GM12878 (cell line): ENCODE results near the gene UST. TPM values are rescaled to one million over a fixed set of nuclear protein-coding genes. Genes with fewer than 3 reads are reported as not detected.

ENCODE experiments used
- ATAC-seq: fragments of 200-7000 bp; cut with Tn5 transposase; 3 replicates; pipeline ENCODE4 v1.9.1; 2020; ENCODE audit warnings: mild to moderate bottlenecking, moderate library complexity
- BruUV-seq: library from RNA; stranded (reverse); fragments of 400-500 nt; replicated peaks from 2 replicates; lab custom pipeline; 2021; lab: Mats Ljungman, UMichigan
- CTCF ChIA-PET: fragments of 300-600 bp; sonication (Branson Sonifier 250); formaldehyde crosslinking; extraction: SDS; loops from one replicate; lab custom pipeline; 2021; ENCODE audit warnings: inconsistent platforms; lab: Yijun Ruan, JAX
- POLR2A ChIA-PET: fragments of 350-600 bp; formaldehyde crosslinking; extraction: SDS; loops from one replicate; lab custom pipeline; 2021; ENCODE audit warnings: inconsistent platforms; lab: Charles Lee
- RAD21 ChIA-PET: fragments of 300-600 bp; sonication (Branson Sonifier 250); formaldehyde crosslinking; loops from one replicate; lab custom pipeline; 2023; ENCODE audit warnings: antibody characterized with exemption; ENCODE audit not compliant: unreplicated experiment; lab: Charles Lee
- SMC1A ChIA-PET: fragments of 300-600 bp; sonication (Branson Sonifier 250); formaldehyde crosslinking; loops from one replicate; lab custom pipeline; 2023; ENCODE audit not compliant: unreplicated experiment, uncharacterized antibody; lab: Charles Lee
- DNase-seq: peaks from one replicate; pipeline ENCODE4 v3.0.0-alpha.2; 2011; ENCODE audit warnings: low read depth, low spot score
- FAIRE-seq: peaks from 3 replicates; lab custom pipeline; 2011; peaks lifted over from hg19 to GRCh38; lab: Jason Lieb, UNC
- H2AFZ ChIP-seq: 2 replicates; pipeline ENCODE4 v1.6.0; 2011; ENCODE audit warnings: low read depth, low read length, control low read depth; ENCODE audit not compliant: control insufficient read depth
- H3K27ac ChIP-seq: 2 replicates; pipeline ENCODE4 v1.5.1; 2011; ENCODE audit warnings: control low read depth; ENCODE audit not compliant: control insufficient read depth, insufficient read depth
- H3K27me3 ChIP-seq, 2 experiments: replicated peaks in 1 of 2; 2 replicates each; pipeline versions ENCODE4 v1.6.0 to v1.6.1; 2011; ENCODE audit warnings: low read length in 1 of 2; ENCODE audit not compliant: control insufficient read depth in 2 of 2, insufficient read depth in 2 of 2
- H3K36me3 ChIP-seq, 2 experiments: 2 replicates each; pipeline ENCODE4 v1.5.1; 2011; ENCODE audit warnings: low read length in 1 of 2; ENCODE audit not compliant: control insufficient read depth in 2 of 2, insufficient read depth in 2 of 2
- H3K4me1 ChIP-seq: 2 replicates; pipeline ENCODE4 v1.6.1; 2011; ENCODE audit warnings: mild to moderate bottlenecking, low read length, moderate library complexity, mixed read lengths; ENCODE audit not compliant: control insufficient read depth, insufficient read depth
- H3K4me2 ChIP-seq: 2 replicates; pipeline ENCODE4 v1.6.0; 2011; ENCODE audit warnings: control low read depth; ENCODE audit not compliant: control insufficient read depth, insufficient read depth
- H3K4me3 ChIP-seq: fragments of 200-600 bp; sonication (generic); 2 replicates; pipeline ENCODE4 v1.5.1; 2016
- H3K79me2 ChIP-seq: 2 replicates; pipeline ENCODE4 v1.6.0; 2011; ENCODE audit warnings: low read length; ENCODE audit not compliant: control insufficient read depth, insufficient read depth
- H3K9ac ChIP-seq: 2 replicates; pipeline ENCODE4 v1.8.0; 2011; ENCODE audit warnings: low read length, control low read depth, mixed read lengths; ENCODE audit not compliant: control insufficient read depth, insufficient read depth
- H3K9me3 ChIP-seq: replicated peaks from 3 replicates; pipeline ENCODE4 v1.5.1; 2011; ENCODE audit warnings: mild to moderate bottlenecking, low read length; ENCODE audit not compliant: control insufficient read depth, insufficient read depth
- H4K20me1 ChIP-seq: 2 replicates; pipeline ENCODE4 v1.6.0; 2011; ENCODE audit not compliant: control insufficient read depth, insufficient read depth
- BCL11A ChIP-seq: IDR thresholded peaks from 2 replicates; pipeline ENCODE4 v1.6.1; 2011; ENCODE audit warnings: low read depth, low read length
- NBN ChIP-seq: fragments of 450-650 bp; IDR thresholded peaks from 2 replicates; pipeline ENCODE4 v1.6.1; 2016
- RB1 ChIP-seq: fragments of 450-650 bp; formaldehyde crosslinking; IDR thresholded peaks from 2 replicates; pipeline ENCODE4 v1.6.1; 2017; ENCODE audit warnings: mild to moderate bottlenecking, borderline replicate concordance
- SIN3A ChIP-seq: IDR thresholded peaks from 2 replicates; pipeline ENCODE4 v1.6.1; 2012; ENCODE audit warnings: low read depth, low read length, improper control_type of control experiment
- STAT1 ChIP-seq: fragments of 450-650 bp; conservative IDR thresholded peaks from 2 replicates; pipeline ENCODE4 v1.6.1; 2014; ENCODE audit warnings: antibody characterized with exemption, mild to moderate bottlenecking
- TCF3 ChIP-seq: IDR thresholded peaks from 2 replicates; pipeline ENCODE4 v1.6.1; 2012; ENCODE audit warnings: low read depth, mild to moderate bottlenecking, low read length, borderline replicate concordance; ENCODE audit not compliant: insufficient read depth
- WGBS: methylation state at CpG from one replicate; pipeline ENCODE4 v1.1.6; 2016; ENCODE audit warnings: low lambda C conversion rate; ENCODE audit not compliant: insufficient replicate concordance, insufficient coverage; ENCODE audit errors: missing lambda C conversion rate; 5-methylcytosine and 5-hydroxymethylcytosine counted together
- in situ Hi-C: fragments of 300-500 bp; cut with MboI; formaldehyde crosslinking; loops from 9 replicates; pipeline ENCODE4 v1.14.3; 2018; ENCODE audit warnings: mixed read lengths
- intact Hi-C: fragments of 100-400 bp; cut with micrococcal nuclease; formaldehyde crosslinking; loops from one replicate; pipeline ENCODE4 v1.14.2; 2022; ENCODE audit not compliant: unreplicated experiment
- polyA plus RNA-seq, 11 experiments: library from polyadenylated mRNA; depleted of rRNA in 4 of 11; unstranded in 6 of 11; stranded (reverse) in 5 of 11; fragments of >200 nt; fragmentation: Nextera tagmentation in 4 of 11; fragmentation: Illumina TruSeq in 1 of 11; extraction: Ambion mirVana in 4 of 11; extraction: Trizol in 1 of 11; gene quantifications; 1 replicate in 1 of 11; 2 replicates in 10 of 11; pipeline versions ENCODE4 v1.2.1 to v1.2.3, GENCODE V29; 2011 to 2016; ENCODE audit warnings: inconsistent platforms in 2 of 11, missing spikeins in 2 of 11, low read depth in 1 of 11
- total RNA-seq, 4 experiments: library from RNA; depleted of rRNA in 3 of 4; stranded (reverse); fragments of >200 nt in 3 of 4; fragmentation: Illumina TruSeq in 1 of 4; extraction: Trizol in 1 of 4; gene quantifications; 2 replicates each; pipeline versions ENCODE4 v1.2.1 to v1.2.3, GENCODE V29; 2013 to 2021
- TF ChIP-seq, protein P1 (sequence below): fragments of 150-350 bp; IDR thresholded peaks from 2 replicates; pipeline ENCODE4 v1.6.1; 2016; ENCODE audit warnings: low read depth, low read length
- TF ChIP-seq, protein P2 (sequence below): IDR thresholded peaks from 2 replicates; pipeline ENCODE4 v1.6.1; 2011; ENCODE audit warnings: borderline replicate concordance, low read depth, mild to moderate bottlenecking, moderate library complexity, mixed read lengths, low read length; ENCODE audit not compliant: insufficient read depth; ENCODE audit errors: extremely low read length
- TF ChIP-seq, protein P3 (sequence below): fragments of 450-650 bp; IDR thresholded peaks from 2 replicates; pipeline ENCODE4 v1.6.1; 2017; ENCODE audit warnings: mild to moderate bottlenecking, moderate library complexity

UST gene
- total and polyA plus RNA-seq, 10 of the 15 experiments (the other 5 are each of a cell fraction or from before 2014, with no cell fraction given): 0.74 to 43.3 (median 2.2) TPM

DNA sequence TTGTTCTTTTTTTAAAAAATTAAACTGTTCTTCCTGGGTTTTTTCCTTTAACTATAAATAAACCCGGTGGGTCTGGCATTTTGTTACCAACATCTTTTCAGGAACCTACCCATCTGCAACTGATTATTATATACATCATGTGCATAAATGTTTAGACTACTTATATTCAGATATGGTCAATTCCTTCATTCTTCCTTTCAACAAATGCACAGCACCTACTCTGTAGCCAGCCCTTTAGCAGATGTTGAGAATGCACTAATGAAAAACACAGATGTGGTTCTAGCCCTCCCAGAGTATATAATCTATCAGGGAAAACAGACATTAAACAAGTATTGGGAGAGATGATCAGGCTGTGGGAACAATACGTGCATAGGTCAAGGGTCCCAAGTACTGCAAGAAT, 237.1 kb downstream of the UST start:
- Histone ChIP-seq H3K9me3 (no peaks in the 10 kb centered on the region), H3K4me2 (no peak overlapping the region), H3K79me2 (no peaks in the 10 kb centered on the region), H3K9ac (no peak overlapping the region), H3K4me1 (no peaks in the 10 kb centered on the region), H3K27ac (no peak overlapping the region), H4K20me1 (no peaks in the 10 kb centered on the region), H3K36me3 (no peaks in the 10 kb centered on the region), H2AFZ (no peak overlapping the region), H3K4me3 (no peak overlapping the region), H3K27me3 (no peaks in the 10 kb centered on the region)
- intact Hi-C loops (no loop called here), in situ Hi-C loops (no loop called here)
- ChIA-PET SMC1A (no interaction called here), RAD21 (no interaction called here), POLR2A (no interaction called here), CTCF (no interaction called here)
- TF ChIP-seq BCL11A (no peak), NBN (no peak), SIN3A (no peak), STAT1 (no peak), TCF3 (no peak), RB1 (no peak)
- TF ChIP-seq, protein P1, sequence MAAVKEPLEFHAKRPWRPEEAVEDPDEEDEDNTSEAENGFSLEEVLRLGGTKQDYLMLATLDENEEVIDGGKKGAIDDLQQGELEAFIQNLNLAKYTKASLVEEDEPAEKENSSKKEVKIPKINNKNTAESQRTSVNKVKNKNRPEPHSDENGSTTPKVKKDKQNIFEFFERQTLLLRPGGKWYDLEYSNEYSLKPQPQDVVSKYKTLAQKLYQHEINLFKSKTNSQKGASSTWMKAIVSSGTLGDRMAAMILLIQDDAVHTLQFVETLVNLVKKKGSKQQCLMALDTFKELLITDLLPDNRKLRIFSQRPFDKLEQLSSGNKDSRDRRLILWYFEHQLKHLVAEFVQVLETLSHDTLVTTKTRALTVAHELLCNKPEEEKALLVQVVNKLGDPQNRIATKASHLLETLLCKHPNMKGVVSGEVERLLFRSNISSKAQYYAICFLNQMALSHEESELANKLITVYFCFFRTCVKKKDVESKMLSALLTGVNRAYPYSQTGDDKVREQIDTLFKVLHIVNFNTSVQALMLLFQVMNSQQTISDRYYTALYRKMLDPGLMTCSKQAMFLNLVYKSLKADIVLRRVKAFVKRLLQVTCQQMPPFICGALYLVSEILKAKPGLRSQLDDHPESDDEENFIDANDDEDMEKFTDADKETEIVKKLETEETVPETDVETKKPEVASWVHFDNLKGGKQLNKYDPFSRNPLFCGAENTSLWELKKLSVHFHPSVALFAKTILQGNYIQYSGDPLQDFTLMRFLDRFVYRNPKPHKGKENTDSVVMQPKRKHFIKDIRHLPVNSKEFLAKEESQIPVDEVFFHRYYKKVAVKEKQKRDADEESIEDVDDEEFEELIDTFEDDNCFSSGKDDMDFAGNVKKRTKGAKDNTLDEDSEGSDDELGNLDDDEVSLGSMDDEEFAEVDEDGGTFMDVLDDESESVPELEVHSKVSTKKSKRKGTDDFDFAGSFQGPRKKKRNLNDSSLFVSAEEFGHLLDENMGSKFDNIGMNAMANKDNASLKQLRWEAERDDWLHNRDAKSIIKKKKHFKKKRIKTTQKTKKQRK: no peak
- TF ChIP-seq, protein P2, sequence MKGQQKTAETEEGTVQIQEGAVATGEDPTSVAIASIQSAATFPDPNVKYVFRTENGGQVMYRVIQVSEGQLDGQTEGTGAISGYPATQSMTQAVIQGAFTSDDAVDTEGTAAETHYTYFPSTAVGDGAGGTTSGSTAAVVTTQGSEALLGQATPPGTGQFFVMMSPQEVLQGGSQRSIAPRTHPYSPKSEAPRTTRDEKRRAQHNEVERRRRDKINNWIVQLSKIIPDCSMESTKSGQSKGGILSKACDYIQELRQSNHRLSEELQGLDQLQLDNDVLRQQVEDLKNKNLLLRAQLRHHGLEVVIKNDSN: no peak
- TF ChIP-seq, protein P3, sequence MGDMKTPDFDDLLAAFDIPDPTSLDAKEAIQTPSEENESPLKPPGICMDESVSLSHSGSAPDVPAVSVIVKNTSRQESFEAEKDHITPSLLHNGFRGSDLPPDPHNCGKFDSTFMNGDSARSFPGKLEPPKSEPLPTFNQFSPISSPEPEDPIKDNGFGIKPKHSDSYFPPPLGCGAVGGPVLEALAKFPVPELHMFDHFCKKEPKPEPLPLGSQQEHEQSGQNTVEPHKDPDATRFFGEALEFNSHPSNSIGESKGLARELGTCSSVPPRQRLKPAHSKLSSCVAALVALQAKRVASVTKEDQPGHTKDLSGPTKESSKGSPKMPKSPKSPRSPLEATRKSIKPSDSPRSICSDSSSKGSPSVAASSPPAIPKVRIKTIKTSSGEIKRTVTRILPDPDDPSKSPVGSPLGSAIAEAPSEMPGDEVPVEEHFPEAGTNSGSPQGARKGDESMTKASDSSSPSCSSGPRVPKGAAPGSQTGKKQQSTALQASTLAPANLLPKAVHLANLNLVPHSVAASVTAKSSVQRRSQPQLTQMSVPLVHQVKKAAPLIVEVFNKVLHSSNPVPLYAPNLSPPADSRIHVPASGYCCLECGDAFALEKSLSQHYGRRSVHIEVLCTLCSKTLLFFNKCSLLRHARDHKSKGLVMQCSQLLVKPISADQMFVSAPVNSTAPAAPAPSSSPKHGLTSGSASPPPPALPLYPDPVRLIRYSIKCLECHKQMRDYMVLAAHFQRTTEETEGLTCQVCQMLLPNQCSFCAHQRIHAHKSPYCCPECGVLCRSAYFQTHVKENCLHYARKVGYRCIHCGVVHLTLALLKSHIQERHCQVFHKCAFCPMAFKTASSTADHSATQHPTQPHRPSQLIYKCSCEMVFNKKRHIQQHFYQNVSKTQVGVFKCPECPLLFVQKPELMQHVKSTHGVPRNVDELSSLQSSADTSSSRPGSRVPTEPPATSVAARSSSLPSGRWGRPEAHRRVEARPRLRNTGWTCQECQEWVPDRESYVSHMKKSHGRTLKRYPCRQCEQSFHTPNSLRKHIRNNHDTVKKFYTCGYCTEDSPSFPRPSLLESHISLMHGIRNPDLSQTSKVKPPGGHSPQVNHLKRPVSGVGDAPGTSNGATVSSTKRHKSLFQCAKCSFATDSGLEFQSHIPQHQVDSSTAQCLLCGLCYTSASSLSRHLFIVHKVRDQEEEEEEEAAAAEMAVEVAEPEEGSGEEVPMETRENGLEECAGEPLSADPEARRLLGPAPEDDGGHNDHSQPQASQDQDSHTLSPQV: no peak
- DNase-seq (no peak), ATAC-seq (no peak), FAIRE-seq (no peak)
- BruUV-seq: no TSS peak
- WGBS: 17% methylated on average over 2 of the region's 2 CpGs
